Panc1 (cell line): ENCODE measurements around the gene RNF121. TPM values are rescaled to one million over a fixed set of nuclear protein-coding genes. Genes with fewer than 3 reads are reported as not detected.

Source experiments
- ATAC-seq: fragments of 200-7000 bp; cut with Tn5 transposase; 2 replicates; pipeline ENCODE4 v1.9.1; 2020; ENCODE audit warnings: mild to moderate bottlenecking, moderate library complexity
- BruUV-seq: library from RNA; stranded (reverse); fragments of 400-500 nt; replicated peaks from 2 replicates; lab custom pipeline; 2021; lab: Mats Ljungman, UMichigan
- CTCF ChIA-PET: fragments of 300-600 bp; sonication (Branson Sonifier 250); formaldehyde crosslinking; loops from one replicate; lab custom pipeline; 2022; ENCODE audit warnings: antibody characterized with exemption; lab: Charles Lee
- POLR2A ChIA-PET: fragments of 300-600 bp; sonication (Branson Sonifier 250); formaldehyde crosslinking; loops from one replicate; lab custom pipeline; 2022; ENCODE audit warnings: antibody characterized with exemption; lab: Charles Lee
- DNase-seq: peaks from one replicate; pipeline ENCODE4 v3.0.0-alpha.2; 2010; ENCODE audit warnings: low read depth, low spot score
- H3K27ac ChIP-seq: 2 replicates; pipeline ENCODE4 v1.5.1; 2011; ENCODE audit warnings: mild to moderate bottlenecking, low read length, inconsistent platforms
- H3K27me3 ChIP-seq: fragments of 200-500 bp; sonication (Bioruptor generic); 2 replicates; pipeline ENCODE4 v1.6.0; 2014; ENCODE audit warnings: low read length, inconsistent platforms; ENCODE audit not compliant: control insufficient read depth, insufficient read depth
- H3K36me3 ChIP-seq: fragments of 200-500 bp; sonication (Bioruptor generic); 2 replicates; pipeline ENCODE4 v1.5.1; 2014; ENCODE audit warnings: inconsistent platforms, mild to moderate bottlenecking, low read length, moderate library complexity; ENCODE audit not compliant: control insufficient read depth, insufficient read depth
- H3K4me1 ChIP-seq: 2 replicates; pipeline ENCODE4 v1.5.1; 2011; ENCODE audit warnings: inconsistent platforms, mild to moderate bottlenecking, low read length, moderate library complexity; ENCODE audit not compliant: control insufficient read depth, insufficient read depth
- H3K4me3 ChIP-seq, 2 experiments: 2 replicates each; pipeline ENCODE4 v1.5.1; 2011 to 2012; ENCODE audit warnings: low read depth in 2 of 2, low read length in 2 of 2, mild to moderate bottlenecking in 2 of 2, inconsistent platforms in 1 of 2, moderate library complexity in 1 of 2
- H3K9me3 ChIP-seq: fragments of 200-500 bp; sonication (Bioruptor generic); 2 replicates; pipeline ENCODE4 v1.5.1; 2014; ENCODE audit warnings: low read depth, mild to moderate bottlenecking, inconsistent platforms, low read length, moderate library complexity; ENCODE audit not compliant: control insufficient read depth, insufficient read depth
- POLR2AphosphoS5 ChIP-seq: IDR thresholded peaks from 2 replicates; pipeline ENCODE4 v1.6.1; 2012; ENCODE audit warnings: mild to moderate bottlenecking, low read depth, low read length, moderate library complexity
- SIN3A ChIP-seq: IDR thresholded peaks from 2 replicates; pipeline ENCODE4 v1.6.1; 2012; ENCODE audit warnings: low read depth, mild to moderate bottlenecking, low read length, moderate library complexity, borderline replicate concordance; ENCODE audit not compliant: insufficient read depth
- TCF7L2 ChIP-seq: IDR thresholded peaks from 2 replicates; pipeline ENCODE4 v1.6.1; 2011; ENCODE audit warnings: mild to moderate bottlenecking, low read depth, low read length, inconsistent platforms
- in situ Hi-C: cut with HindIII; loops from 2 replicates; pipeline ENCODE4 v1.10.0; 2016; ENCODE audit warnings: low sequenced_read_pairs, low pct_unique_long_range_greater_than_20kb
- intact Hi-C: fragments of 100-400 bp; cut with micrococcal nuclease; formaldehyde crosslinking; loops from one replicate; pipeline ENCODE4 v1.10.0; 2022; ENCODE audit not compliant: unreplicated experiment
- total RNA-seq: library from RNA; stranded (reverse); gene quantifications from one replicate; pipeline ENCODE4 v1.2.1, GENCODE V29; 2021; ENCODE audit not compliant: unreplicated experiment
- TF ChIP-seq, protein P1 (sequence below), 2 experiments: IDR thresholded peaks; 2 replicates each; pipeline ENCODE4 v1.6.1; 2011 to 2012; ENCODE audit warnings: low read depth in 2 of 2, control low read depth in 1 of 2, low read length in 1 of 2, mild to moderate bottlenecking in 1 of 2, moderate library complexity in 1 of 2; ENCODE audit not compliant: insufficient read depth in 1 of 2
- TF ChIP-seq, protein P2 (sequence below): fragments of 450-650 bp; IDR thresholded peaks from 2 replicates; pipeline ENCODE4 v1.5.1; 2017; ENCODE audit warnings: mild to moderate bottlenecking

Gene RNF121
- total RNA-seq, 1 experiment from 2014 or later = 69.6 TPM

DNA sequence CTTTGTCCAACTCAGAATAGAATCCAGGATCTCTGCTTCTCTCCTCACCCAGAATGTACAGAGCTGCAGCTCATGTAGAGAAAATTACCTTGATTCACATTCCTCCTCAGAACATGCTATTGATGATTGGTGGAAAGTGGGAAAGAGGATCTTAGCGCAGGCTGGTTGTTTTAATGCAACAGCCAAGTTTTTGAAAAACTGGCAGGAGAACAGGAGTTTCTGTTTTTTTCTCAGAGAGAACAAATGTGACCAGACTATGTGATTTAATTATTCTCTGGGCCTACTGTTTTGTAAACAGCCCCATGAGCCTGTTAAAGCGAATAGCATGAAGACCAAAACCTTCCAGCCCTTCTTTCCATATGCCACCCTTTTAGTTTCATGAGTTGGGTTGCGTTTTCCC is 50.8 kb downstream of the RNF121 start:
- ChIA-PET POLR2A (no interaction called here), CTCF (no interaction called here)
- no peak for DNase-seq
- Histone ChIP-seq H3K27me3 (no peaks in the 10 kb centered on the region), H3K36me3 (peaks cover 16% of the 10 kb centered on the region), H3K9me3 (no peaks in the 10 kb centered on the region), H3K4me3 (no peak overlapping the region), H3K4me1 (no peaks in the 10 kb centered on the region), H3K27ac (no peak overlapping the region)
- no peak for ATAC-seq
- TF ChIP-seq, protein P1, sequence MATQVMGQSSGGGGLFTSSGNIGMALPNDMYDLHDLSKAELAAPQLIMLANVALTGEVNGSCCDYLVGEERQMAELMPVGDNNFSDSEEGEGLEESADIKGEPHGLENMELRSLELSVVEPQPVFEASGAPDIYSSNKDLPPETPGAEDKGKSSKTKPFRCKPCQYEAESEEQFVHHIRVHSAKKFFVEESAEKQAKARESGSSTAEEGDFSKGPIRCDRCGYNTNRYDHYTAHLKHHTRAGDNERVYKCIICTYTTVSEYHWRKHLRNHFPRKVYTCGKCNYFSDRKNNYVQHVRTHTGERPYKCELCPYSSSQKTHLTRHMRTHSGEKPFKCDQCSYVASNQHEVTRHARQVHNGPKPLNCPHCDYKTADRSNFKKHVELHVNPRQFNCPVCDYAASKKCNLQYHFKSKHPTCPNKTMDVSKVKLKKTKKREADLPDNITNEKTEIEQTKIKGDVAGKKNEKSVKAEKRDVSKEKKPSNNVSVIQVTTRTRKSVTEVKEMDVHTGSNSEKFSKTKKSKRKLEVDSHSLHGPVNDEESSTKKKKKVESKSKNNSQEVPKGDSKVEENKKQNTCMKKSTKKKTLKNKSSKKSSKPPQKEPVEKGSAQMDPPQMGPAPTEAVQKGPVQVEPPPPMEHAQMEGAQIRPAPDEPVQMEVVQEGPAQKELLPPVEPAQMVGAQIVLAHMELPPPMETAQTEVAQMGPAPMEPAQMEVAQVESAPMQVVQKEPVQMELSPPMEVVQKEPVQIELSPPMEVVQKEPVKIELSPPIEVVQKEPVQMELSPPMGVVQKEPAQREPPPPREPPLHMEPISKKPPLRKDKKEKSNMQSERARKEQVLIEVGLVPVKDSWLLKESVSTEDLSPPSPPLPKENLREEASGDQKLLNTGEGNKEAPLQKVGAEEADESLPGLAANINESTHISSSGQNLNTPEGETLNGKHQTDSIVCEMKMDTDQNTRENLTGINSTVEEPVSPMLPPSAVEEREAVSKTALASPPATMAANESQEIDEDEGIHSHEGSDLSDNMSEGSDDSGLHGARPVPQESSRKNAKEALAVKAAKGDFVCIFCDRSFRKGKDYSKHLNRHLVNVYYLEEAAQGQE (IDR thresholded peaks at IDR 0.05; ENCODE audit: insufficient read depth in 1 of 2, low read depth in 2 of 2, low read length in 1 of 2) = no peak
- intact Hi-C loops = no loop called here
- in situ Hi-C loops = no loop called here
- BruUV-seq = no TSS peak

DNA sequence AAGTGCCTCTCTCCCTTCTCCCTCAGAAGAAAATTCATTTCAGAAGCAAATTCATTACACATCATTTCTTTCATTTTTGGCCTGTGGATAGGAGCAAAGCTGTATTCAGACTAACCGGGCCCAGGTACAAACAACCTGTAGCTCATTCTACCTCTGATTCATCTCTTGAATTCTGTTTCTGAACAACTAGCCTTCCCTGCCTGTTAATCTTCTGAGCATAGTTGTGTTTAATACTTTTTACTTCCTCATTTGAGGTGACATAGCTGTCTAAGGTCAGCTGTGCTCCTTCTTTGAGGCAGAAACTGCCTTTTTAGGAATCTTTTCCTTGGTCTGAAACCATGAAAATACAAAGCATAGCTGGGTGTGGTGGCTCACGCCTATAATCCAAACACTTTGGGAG is 57.3 kb downstream of the RNF121 start:
- Histone ChIP-seq H3K27ac (no peak overlapping the region), H3K27me3 (no peaks in the 10 kb centered on the region), H3K9me3 (no peaks in the 10 kb centered on the region), H3K36me3 (peaks cover 14% of the 10 kb centered on the region), H3K4me3 (no peak overlapping the region), H3K4me1 (no peaks in the 10 kb centered on the region)
- no TSS peak for BruUV-seq
- ATAC-seq (no peak), DNase-seq (no peak)
- in situ Hi-C loops = no loop called here
- ChIA-PET CTCF (interaction anchor here (0.6 kb wide), 1 partner anchor 8 kb away, joined by 3 read pairs; no protein-coding TSS in a partner anchor), POLR2A (interaction anchor here (0.6 to 1.1 kb wide), 3 partner anchors 40 to 58 kb away, joined by 3 to 4 read pairs (median 3); partner anchors contain the start of gene XNDC1N)
- TF ChIP-seq SIN3A = no peak
- TF ChIP-seq, protein P2, sequence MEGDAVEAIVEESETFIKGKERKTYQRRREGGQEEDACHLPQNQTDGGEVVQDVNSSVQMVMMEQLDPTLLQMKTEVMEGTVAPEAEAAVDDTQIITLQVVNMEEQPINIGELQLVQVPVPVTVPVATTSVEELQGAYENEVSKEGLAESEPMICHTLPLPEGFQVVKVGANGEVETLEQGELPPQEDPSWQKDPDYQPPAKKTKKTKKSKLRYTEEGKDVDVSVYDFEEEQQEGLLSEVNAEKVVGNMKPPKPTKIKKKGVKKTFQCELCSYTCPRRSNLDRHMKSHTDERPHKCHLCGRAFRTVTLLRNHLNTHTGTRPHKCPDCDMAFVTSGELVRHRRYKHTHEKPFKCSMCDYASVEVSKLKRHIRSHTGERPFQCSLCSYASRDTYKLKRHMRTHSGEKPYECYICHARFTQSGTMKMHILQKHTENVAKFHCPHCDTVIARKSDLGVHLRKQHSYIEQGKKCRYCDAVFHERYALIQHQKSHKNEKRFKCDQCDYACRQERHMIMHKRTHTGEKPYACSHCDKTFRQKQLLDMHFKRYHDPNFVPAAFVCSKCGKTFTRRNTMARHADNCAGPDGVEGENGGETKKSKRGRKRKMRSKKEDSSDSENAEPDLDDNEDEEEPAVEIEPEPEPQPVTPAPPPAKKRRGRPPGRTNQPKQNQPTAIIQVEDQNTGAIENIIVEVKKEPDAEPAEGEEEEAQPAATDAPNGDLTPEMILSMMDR = no peak
- no peak for TF ChIP-seq POLR2AphosphoS5
- TF ChIP-seq, protein P1 (IDR thresholded peaks at IDR 0.05; ENCODE audit: insufficient read depth in 1 of 2, low read depth in 2 of 2, low read length in 1 of 2) = no peak
- TF ChIP-seq TCF7L2 = no peak
- intact Hi-C loops = no loop called here
